HepG2 (cell line): ENCODE measurements around the gene TYMP.

Experiments used
- E2F1 ChIP-seq: sonication (generic); formaldehyde crosslinking; IDR thresholded peaks from 2 replicates; pipeline ENCODE4 v1.5.0; 2020; ENCODE audit warnings: missing genetic modification reagents
- TFDP2 ChIP-seq: sonication (generic); formaldehyde crosslinking; IDR thresholded peaks from 2 replicates; pipeline ENCODE4 v1.4.0; 2020; ENCODE audit warnings: missing genetic modification reagents
- ZIK1 ChIP-seq: sonication (generic); formaldehyde crosslinking; IDR thresholded peaks from 2 replicates; pipeline ENCODE4 v1.5.0; 2020; ENCODE audit warnings: mild to moderate bottlenecking, low read depth, missing genetic modification reagents, borderline replicate concordance
- TF ChIP-seq, protein P1 (sequence below), 2 experiments: IDR thresholded peaks; 2 replicates each; pipeline ENCODE4 v1.6.1; 2011 to 2012; ENCODE audit warnings: low read length in 2 of 2, borderline replicate concordance in 1 of 2, low read depth in 1 of 2, mild to moderate bottlenecking in 1 of 2, moderate library complexity in 1 of 2

DNA sequence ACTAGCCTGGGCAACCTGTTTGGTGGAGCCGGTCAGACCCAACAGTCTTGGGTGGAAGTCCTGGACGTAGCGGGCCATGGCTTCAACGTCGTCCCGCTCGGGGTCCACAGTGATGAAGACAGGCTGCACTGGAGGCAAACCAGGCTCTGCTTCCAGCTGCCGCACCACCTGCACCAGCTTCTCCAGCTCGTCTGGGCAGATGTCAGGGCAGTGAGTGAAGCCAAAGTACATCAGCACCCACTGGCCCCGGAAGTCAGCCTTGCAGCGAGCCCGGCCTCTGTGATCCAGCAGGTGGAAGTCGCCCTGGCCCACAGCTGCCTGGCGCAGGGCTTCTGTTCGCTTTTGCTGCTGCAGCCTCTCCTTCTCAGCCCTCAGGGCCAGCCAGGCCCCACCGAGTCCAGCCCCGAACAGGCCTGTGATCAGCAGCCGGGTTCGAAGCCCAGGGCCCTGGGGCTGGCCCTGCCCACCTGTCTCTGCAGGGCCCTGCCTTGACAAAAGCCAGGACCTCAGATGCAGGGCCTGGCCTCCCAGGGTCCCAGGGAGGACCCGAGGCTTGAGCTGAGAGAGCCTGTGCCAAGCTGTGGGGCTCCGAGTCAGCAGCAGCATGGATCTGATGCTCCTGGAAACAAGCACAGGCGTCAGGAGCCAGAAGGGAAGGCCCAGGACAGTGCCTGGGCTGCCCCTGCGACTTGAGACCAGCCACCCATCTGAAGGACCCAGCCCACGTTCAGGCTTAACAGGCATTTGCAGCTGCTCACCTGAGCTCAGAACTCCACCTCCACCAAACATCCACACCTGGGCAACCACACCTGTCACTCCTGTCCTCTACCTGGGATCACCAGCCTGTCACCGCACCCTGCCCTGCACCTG lies 5.8 kb downstream of the TYMP start:
- TF ChIP-seq, protein P1, sequence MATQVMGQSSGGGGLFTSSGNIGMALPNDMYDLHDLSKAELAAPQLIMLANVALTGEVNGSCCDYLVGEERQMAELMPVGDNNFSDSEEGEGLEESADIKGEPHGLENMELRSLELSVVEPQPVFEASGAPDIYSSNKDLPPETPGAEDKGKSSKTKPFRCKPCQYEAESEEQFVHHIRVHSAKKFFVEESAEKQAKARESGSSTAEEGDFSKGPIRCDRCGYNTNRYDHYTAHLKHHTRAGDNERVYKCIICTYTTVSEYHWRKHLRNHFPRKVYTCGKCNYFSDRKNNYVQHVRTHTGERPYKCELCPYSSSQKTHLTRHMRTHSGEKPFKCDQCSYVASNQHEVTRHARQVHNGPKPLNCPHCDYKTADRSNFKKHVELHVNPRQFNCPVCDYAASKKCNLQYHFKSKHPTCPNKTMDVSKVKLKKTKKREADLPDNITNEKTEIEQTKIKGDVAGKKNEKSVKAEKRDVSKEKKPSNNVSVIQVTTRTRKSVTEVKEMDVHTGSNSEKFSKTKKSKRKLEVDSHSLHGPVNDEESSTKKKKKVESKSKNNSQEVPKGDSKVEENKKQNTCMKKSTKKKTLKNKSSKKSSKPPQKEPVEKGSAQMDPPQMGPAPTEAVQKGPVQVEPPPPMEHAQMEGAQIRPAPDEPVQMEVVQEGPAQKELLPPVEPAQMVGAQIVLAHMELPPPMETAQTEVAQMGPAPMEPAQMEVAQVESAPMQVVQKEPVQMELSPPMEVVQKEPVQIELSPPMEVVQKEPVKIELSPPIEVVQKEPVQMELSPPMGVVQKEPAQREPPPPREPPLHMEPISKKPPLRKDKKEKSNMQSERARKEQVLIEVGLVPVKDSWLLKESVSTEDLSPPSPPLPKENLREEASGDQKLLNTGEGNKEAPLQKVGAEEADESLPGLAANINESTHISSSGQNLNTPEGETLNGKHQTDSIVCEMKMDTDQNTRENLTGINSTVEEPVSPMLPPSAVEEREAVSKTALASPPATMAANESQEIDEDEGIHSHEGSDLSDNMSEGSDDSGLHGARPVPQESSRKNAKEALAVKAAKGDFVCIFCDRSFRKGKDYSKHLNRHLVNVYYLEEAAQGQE (IDR thresholded peaks at IDR 0.05; ENCODE audit: borderline replicate concordance in 1 of 2, low read depth in 1 of 2, low read length in 2 of 2) = no peak
- no peak for TF ChIP-seq TFDP2 (CRISPR knock-in tag)
- TF ChIP-seq E2F1 = no peak
- no peak for TF ChIP-seq ZIK1 (CRISPR knock-in tag)
